ENCODE measurements around the gene NUMB. TPM values are rescaled to one million over a fixed set of nuclear protein-coding genes. Genes with fewer than 3 reads are reported as not detected.

NUMB gene
- total and polyA plus RNA-seq, 4 donors, result 28.3 to 48.0 (median 32.2) TPM

- no peak overlapping the region for H3K4me3 ChIP-seq (ENCODE audit: low read depth, low read length)
- H3K27me3 ChIP-seq (ENCODE audit: control insufficient read depth, insufficient read depth, low read length), result no peaks in the 10 kb centered on the region
- H3K4me1 ChIP-seq (ENCODE audit: control insufficient read depth, insufficient read depth, low read length), result no peaks in the 10 kb centered on the region
- no peak overlapping the region for H3K27ac ChIP-seq (ENCODE audit: low read depth, low read length)
- no peak for DNase-seq (ENCODE audit: low read depth in 4 of 6, low spot score in 6 of 6)
- 80% methylated on average over 12 of the region's 12 CpGs for WGBS (ENCODE audit: insufficient coverage)
- no peaks in the 10 kb centered on the region for H3K36me3 ChIP-seq (ENCODE audit: control insufficient read depth, insufficient read depth, low read length)
- no peaks in the 10 kb centered on the region for H3K9me3 ChIP-seq (ENCODE audit: control insufficient read depth, insufficient read depth, low read length)
These were observed 204.6 kb downstream of the NUMB start for GRCh38 chr14:73253721-73254120.

GRCh38 chr14:73253323-73253610, 205.1 kb downstream of the NUMB start:
- Histone ChIP-seq H3K9me3 (ENCODE audit: control insufficient read depth, insufficient read depth, low read length) (no peaks in the 10 kb centered on the region), H3K4me1 (ENCODE audit: control insufficient read depth, insufficient read depth, low read length) (no peaks in the 10 kb centered on the region), H3K4me3 (ENCODE audit: low read depth, low read length) (no peak overlapping the region), H3K36me3 (ENCODE audit: control insufficient read depth, insufficient read depth, low read length) (no peaks in the 10 kb centered on the region), H3K27ac (ENCODE audit: low read depth, low read length) (no peak overlapping the region), H3K27me3 (ENCODE audit: control insufficient read depth, insufficient read depth, low read length) (no peaks in the 10 kb centered on the region)
- 83% methylated on average over 10 of the region's 10 CpGs for WGBS (ENCODE audit: insufficient coverage)
- DNase-seq (ENCODE audit: low read depth in 4 of 6, low spot score in 6 of 6), result no peak

DNA sequence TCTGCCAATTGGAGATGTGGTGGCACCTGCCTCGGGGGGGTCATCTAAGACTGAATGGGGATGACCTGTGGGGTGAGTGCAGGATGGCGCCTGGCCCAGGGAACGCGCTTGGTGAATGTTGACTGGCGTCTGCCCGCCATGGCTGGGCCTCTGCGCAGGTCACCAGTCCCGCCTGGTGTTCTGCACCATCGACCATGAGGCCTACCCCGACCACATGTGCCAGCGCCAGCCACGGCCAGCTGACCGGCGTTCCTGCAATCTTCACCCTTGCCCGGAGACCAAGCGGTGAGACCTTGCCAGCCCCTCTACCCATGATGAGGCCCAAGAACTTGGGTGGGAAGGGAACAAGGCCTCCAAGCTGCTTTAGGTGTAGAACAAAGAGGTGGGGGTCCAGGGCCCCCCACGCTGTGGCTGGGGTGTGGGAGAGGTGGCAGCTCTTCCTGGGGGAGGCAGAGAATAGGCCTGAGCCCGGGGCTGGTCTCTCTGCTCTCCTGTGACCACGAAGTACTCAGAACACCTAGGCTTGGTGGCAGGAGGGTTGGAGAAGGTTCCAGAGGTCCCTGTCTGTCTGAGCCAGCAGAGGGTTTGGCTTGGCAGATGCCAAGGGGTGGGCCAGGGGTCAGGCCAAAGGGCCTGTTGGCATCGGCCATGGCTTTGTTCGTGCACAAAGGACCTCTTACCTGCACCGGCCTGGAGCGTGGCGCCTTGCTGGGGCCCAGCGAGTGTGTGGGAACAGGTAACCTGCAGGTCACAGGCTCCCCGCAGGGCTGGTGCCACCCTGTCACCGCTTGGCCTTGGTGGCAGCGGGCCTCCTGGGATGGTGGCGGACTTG, 205.6 kb downstream of the NUMB start:
- Histone ChIP-seq H3K4me1 (ENCODE audit: control insufficient read depth, insufficient read depth, low read length) (no peaks in the 10 kb centered on the region), H3K36me3 (ENCODE audit: control insufficient read depth, insufficient read depth, low read length) (no peaks in the 10 kb centered on the region), H3K27me3 (ENCODE audit: control insufficient read depth, insufficient read depth, low read length) (no peaks in the 10 kb centered on the region), H3K4me3 (ENCODE audit: low read depth, low read length) (no peak overlapping the region), H3K9me3 (ENCODE audit: control insufficient read depth, insufficient read depth, low read length) (no peaks in the 10 kb centered on the region), H3K27ac (ENCODE audit: low read depth, low read length) (no peak overlapping the region)
- WGBS (ENCODE audit: insufficient coverage), result 91% methylated on average over 25 of the region's 29 CpGs
- DNase-seq (ENCODE audit: low read depth in 4 of 6, low spot score in 6 of 6), result no peak

- no peaks in the 10 kb centered on the region for H3K9me3 ChIP-seq (ENCODE audit: control insufficient read depth, insufficient read depth, low read length)
- H3K36me3 ChIP-seq (ENCODE audit: control insufficient read depth, insufficient read depth, low read length), result no peaks in the 10 kb centered on the region
- peaks cover 7% of the 10 kb centered on the region for H3K27me3 ChIP-seq (ENCODE audit: control insufficient read depth, insufficient read depth, low read length)
- H3K4me3 ChIP-seq (ENCODE audit: low read depth, low read length), result no peak overlapping the region
- WGBS (ENCODE audit: insufficient coverage), result 94% methylated on average over 29 of the region's 30 CpGs
- no peaks in the 10 kb centered on the region for H3K4me1 ChIP-seq (ENCODE audit: control insufficient read depth, insufficient read depth, low read length)
- H3K27ac ChIP-seq (ENCODE audit: low read depth, low read length), result no peak overlapping the region
- DNase-seq (ENCODE audit: low read depth in 4 of 6, low spot score in 6 of 6), result no peak
These were observed 206.7 kb downstream of the NUMB start for GRCh38 chr14:73251516-73252215.

GRCh38 chr14:73250781-73251500, 207.4 kb downstream of the NUMB start:
- H3K9me3 ChIP-seq (ENCODE audit: control insufficient read depth, insufficient read depth, low read length), result no peaks in the 10 kb centered on the region
- peaks cover 3% of the 10 kb centered on the region for H3K4me1 ChIP-seq (ENCODE audit: control insufficient read depth, insufficient read depth, low read length)
- H3K27me3 ChIP-seq (ENCODE audit: control insufficient read depth, insufficient read depth, low read length), result peaks cover 14% of the 10 kb centered on the region
- H3K36me3 ChIP-seq (ENCODE audit: control insufficient read depth, insufficient read depth, low read length), result no peaks in the 10 kb centered on the region
- H3K27ac ChIP-seq (ENCODE audit: low read depth, low read length), result no peak overlapping the region
- WGBS (ENCODE audit: insufficient coverage), result 93% methylated on average over 26 of the region's 27 CpGs
- no peak for DNase-seq (ENCODE audit: low read depth in 4 of 6, low spot score in 6 of 6)
- H3K4me3 ChIP-seq (ENCODE audit: low read depth, low read length), result no peak overlapping the region

DNA sequence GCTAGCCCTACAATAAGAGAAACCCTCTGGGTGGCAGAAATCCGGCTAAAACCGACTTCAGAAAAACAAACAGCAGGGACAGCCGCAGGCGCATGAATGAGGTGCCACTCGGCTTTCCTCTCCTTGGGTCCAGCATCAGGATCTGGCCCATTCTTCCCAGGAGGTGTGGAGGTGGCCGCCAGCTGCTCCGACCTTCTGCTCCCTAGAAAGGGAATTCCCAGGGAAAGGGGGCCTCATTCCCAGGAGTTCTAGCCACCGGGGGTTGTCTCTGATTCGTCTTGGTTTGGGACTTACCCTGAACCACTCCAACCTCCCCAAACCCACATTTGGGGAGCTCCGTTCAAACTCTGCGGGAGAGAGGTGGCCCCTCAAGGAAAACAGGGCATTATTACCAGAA, 208.0 kb downstream of the NUMB start:
- no peaks in the 10 kb centered on the region for H3K36me3 ChIP-seq (ENCODE audit: control insufficient read depth, insufficient read depth, low read length)
- WGBS (ENCODE audit: insufficient coverage), result 94% methylated on average over 7 of the region's 11 CpGs

GRCh38 chr14:73249564-73250316, 208.6 kb downstream of the NUMB start:
- no peaks in the 10 kb centered on the region for H3K9me3 ChIP-seq (ENCODE audit: control insufficient read depth, insufficient read depth, low read length)
- H3K4me1 ChIP-seq (ENCODE audit: control insufficient read depth, insufficient read depth, low read length), result peaks cover 10% of the 10 kb centered on the region
- no peak overlapping the region for H3K4me3 ChIP-seq (ENCODE audit: low read depth, low read length)
- no peaks in the 10 kb centered on the region for H3K36me3 ChIP-seq (ENCODE audit: control insufficient read depth, insufficient read depth, low read length)
- DNase-seq (ENCODE audit: low read depth in 4 of 6, low spot score in 6 of 6), result no peak
- H3K27me3 ChIP-seq (ENCODE audit: control insufficient read depth, insufficient read depth, low read length), result peaks cover 26% of the 10 kb centered on the region
- WGBS (ENCODE audit: insufficient coverage), result 85% methylated on average over 8 of the region's 13 CpGs
- no peak overlapping the region for H3K27ac ChIP-seq (ENCODE audit: low read depth, low read length)

More for the DNA sequence above, 208.0 kb downstream of the NUMB start:
- peaks cover 20% of the 10 kb centered on the region for H3K27me3 ChIP-seq (ENCODE audit: control insufficient read depth, insufficient read depth, low read length)
- DNase-seq (ENCODE audit: low read depth in 4 of 6, low spot score in 6 of 6), result no peak
- H3K4me3 ChIP-seq (ENCODE audit: low read depth, low read length), result no peak overlapping the region
- H3K9me3 ChIP-seq (ENCODE audit: control insufficient read depth, insufficient read depth, low read length), result no peaks in the 10 kb centered on the region
- H3K27ac ChIP-seq (ENCODE audit: low read depth, low read length), result no peak overlapping the region
- peaks cover 9% of the 10 kb centered on the region for H3K4me1 ChIP-seq (ENCODE audit: control insufficient read depth, insufficient read depth, low read length)

DNA sequence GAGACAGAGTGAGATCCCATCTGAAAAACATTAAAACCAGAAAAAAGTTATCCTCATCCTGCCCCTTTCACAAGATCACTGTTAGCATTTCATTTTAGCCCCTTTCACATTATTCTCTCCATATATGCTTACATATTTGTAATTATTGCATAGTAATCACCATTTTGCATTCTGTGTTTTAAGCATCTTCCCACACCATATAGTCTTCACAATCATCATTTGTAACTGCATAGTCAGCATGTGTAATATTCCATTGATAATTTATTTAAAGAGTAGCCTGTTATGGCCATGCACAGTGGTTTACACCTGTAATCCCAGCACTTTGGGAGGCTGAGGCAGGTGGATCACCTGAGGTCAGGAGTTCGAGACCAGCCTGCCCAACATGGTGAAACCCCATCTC, 209.2 kb downstream of the NUMB start:
- WGBS (ENCODE audit: insufficient coverage), result no CpG with 5 or more reads among the region's 1 CpG
- Histone ChIP-seq H3K4me3 (ENCODE audit: low read depth, low read length) (no peak overlapping the region), H3K27me3 (ENCODE audit: control insufficient read depth, insufficient read depth, low read length) (peaks cover 32% of the 10 kb centered on the region), H3K36me3 (ENCODE audit: control insufficient read depth, insufficient read depth, low read length) (no peaks in the 10 kb centered on the region), H3K4me1 (ENCODE audit: control insufficient read depth, insufficient read depth, low read length) (peaks cover 10% of the 10 kb centered on the region), H3K27ac (ENCODE audit: low read depth, low read length) (no peak overlapping the region), H3K9me3 (ENCODE audit: control insufficient read depth, insufficient read depth, low read length) (no peaks in the 10 kb centered on the region)
- DNase-seq (ENCODE audit: low read depth in 4 of 6, low spot score in 6 of 6), result no peak

- Histone ChIP-seq H3K9me3 (ENCODE audit: control insufficient read depth, insufficient read depth, low read length) (no peaks in the 10 kb centered on the region), H3K36me3 (ENCODE audit: control insufficient read depth, insufficient read depth, low read length) (no peaks in the 10 kb centered on the region), H3K4me1 (ENCODE audit: control insufficient read depth, insufficient read depth, low read length) (peaks cover 10% of the 10 kb centered on the region), H3K27me3 (ENCODE audit: control insufficient read depth, insufficient read depth, low read length) (peaks cover 41% of the 10 kb centered on the region), H3K27ac (ENCODE audit: low read depth, low read length) (no peak overlapping the region), H3K4me3 (ENCODE audit: low read depth, low read length) (no peak overlapping the region)
- 77% methylated on average over 4 of the region's 9 CpGs for WGBS (ENCODE audit: insufficient coverage)
- DNase-seq (ENCODE audit: low read depth in 4 of 6, low spot score in 6 of 6), result no peak
These were observed 210.1 kb downstream of the NUMB start for GRCh38 chr14:73248108-73248868.
